ENCODE results near the gene CAMK1D. TPM values are rescaled to one million over a fixed set of nuclear protein-coding genes. Genes with fewer than 3 reads are reported as not detected.

Gene CAMK1D
- total and polyA plus RNA-seq, 2 of the 8 experiments (the other 6 are each of a cell fraction or from before 2014, with no cell fraction given): 3.5 to 10.6 TPM

DNA sequence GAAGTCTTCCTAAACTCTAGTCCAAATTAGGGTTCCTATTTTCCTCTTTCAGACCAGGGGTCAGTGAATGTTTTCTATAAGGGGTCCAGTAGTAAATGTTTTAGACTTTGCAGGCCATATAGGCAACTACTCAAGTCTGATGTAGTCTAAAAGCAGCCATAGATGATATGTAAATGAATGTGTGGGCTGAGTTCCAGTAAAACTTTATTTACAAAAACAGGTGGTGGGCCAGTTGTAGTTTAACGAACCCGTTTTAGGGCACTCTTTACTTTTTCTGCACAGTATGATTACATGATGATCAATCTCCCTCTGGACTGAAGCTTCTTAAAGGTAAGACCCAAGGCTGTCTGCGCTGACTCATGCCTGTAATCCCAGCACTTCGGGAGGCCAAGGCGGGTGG is 243.6 kb downstream of the CAMK1D start (continued):
- TF ChIP-seq, protein P1, sequence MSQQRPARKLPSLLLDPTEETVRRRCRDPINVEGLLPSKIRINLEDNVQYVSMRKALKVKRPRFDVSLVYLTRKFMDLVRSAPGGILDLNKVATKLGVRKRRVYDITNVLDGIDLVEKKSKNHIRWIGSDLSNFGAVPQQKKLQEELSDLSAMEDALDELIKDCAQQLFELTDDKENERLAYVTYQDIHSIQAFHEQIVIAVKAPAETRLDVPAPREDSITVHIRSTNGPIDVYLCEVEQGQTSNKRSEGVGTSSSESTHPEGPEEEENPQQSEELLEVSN (IDR thresholded peaks at IDR 0.05): no peak
- TF ChIP-seq BCL11A (IDR thresholded peaks at IDR 0.05; ENCODE audit: low read depth in 2 of 2, low read length in 2 of 2): no peak
- no peak for TF ChIP-seq CBX5 (IDR thresholded peaks at IDR 0.05; ENCODE audit: low read depth, low read length)
- no peak for TF ChIP-seq GTF2F1 (IDR thresholded peaks at IDR 0.05; ENCODE audit: borderline replicate concordance, low read depth, low read length)
- TF ChIP-seq KDM1A (IDR thresholded peaks at IDR 0.05; ENCODE audit: borderline replicate concordance, low read length): no peak

Measured in H1 (cell line).